MM.1S (cell line): ENCODE results near the gene STK4.
A peak's percentile ranks its signal among the peaks of the same experiment; 100 is the strongest.

ENCODE experiments used
- DNase-seq: peaks from one replicate; pipeline ENCODE4 v3.0.0-alpha.2; 2015
- H2AFZ ChIP-seq: fragments of 300-600 bp; sonication (generic); 2 replicates; pipeline ENCODE4 v1.6.0; 2016; ENCODE audit warnings: antibody characterized with exemption, low read length
- H3F3A ChIP-seq: fragments of 300-600 bp; sonication (generic); 2 replicates; pipeline ENCODE4 v1.6.1; 2016; ENCODE audit warnings: mild to moderate bottlenecking, antibody characterized with exemption, low read length, moderate library complexity, mixed read lengths; ENCODE audit not compliant: insufficient read depth
- H3K27ac ChIP-seq: fragments of 300-600 bp; sonication (generic); 2 replicates; pipeline ENCODE4 v1.5.1; 2016; ENCODE audit warnings: mild to moderate bottlenecking, low read length
- H3K27me3 ChIP-seq: fragments of 300-600 bp; sonication (generic); replicated peaks from 2 replicates; pipeline ENCODE4 v1.6.0; 2016; ENCODE audit warnings: low read length; ENCODE audit not compliant: insufficient read depth
- H3K36me3 ChIP-seq: fragments of 300-600 bp; sonication (generic); replicated peaks from 2 replicates; pipeline ENCODE4 v1.6.1; 2016; ENCODE audit warnings: mild to moderate bottlenecking, low read length, mixed read lengths; ENCODE audit not compliant: insufficient read depth
- H3K4me1 ChIP-seq: fragments of 300-600 bp; sonication (generic); 2 replicates; pipeline ENCODE4 v1.6.1; 2016; ENCODE audit warnings: low read length, mixed read lengths
- H3K4me2 ChIP-seq: fragments of 300-600 bp; sonication (generic); 2 replicates; pipeline ENCODE4 v1.6.0; 2016; ENCODE audit warnings: low read depth, low read length
- H3K4me3 ChIP-seq: fragments of 300-600 bp; sonication (generic); 2 replicates; pipeline ENCODE4 v1.5.1; 2016; ENCODE audit warnings: low read length, mixed read lengths
- H3K79me2 ChIP-seq: fragments of 300-600 bp; sonication (generic); 2 replicates; pipeline ENCODE4 v1.6.1; 2016; ENCODE audit warnings: mixed run types, low read length, mixed read lengths
- H3K9ac ChIP-seq: fragments of 300-600 bp; sonication (generic); 2 replicates; pipeline ENCODE4 v1.6.1; 2016; ENCODE audit warnings: low read length, mixed read lengths
- H3K9me2 ChIP-seq: fragments of 300-600 bp; sonication (generic); replicated peaks from 2 replicates; pipeline ENCODE4 v1.6.1; 2016; ENCODE audit warnings: mild to moderate bottlenecking, low read length, mixed read lengths; ENCODE audit not compliant: insufficient read depth
- H3K9me3 ChIP-seq: fragments of 300-600 bp; sonication (generic); replicated peaks from 2 replicates; pipeline ENCODE4 v1.6.1; 2016; ENCODE audit warnings: mild to moderate bottlenecking, low read length, mixed read lengths; ENCODE audit not compliant: insufficient read depth
- H4K20me1 ChIP-seq: fragments of 300-600 bp; sonication (generic); 2 replicates; pipeline ENCODE4 v1.6.1; 2016; ENCODE audit warnings: mild to moderate bottlenecking, low read length, moderate library complexity, mixed read lengths; ENCODE audit not compliant: insufficient read depth
- EZH2 ChIP-seq: fragments of 300-600 bp; sonication (generic); optimal IDR thresholded peaks from 2 replicates; pipeline ENCODE3; 2017; ENCODE audit warnings: low read depth, mild to moderate bottlenecking, antibody characterized with exemption, low read length, mixed read lengths
- EZH2phosphoT487 ChIP-seq: fragments of 300-600 bp; sonication (generic); IDR thresholded peaks from 2 replicates; pipeline ENCODE4 v1.6.1; 2018; ENCODE audit warnings: antibody characterized with exemption, low read length
- TF ChIP-seq, protein P1 (sequence below): fragments of 300-600 bp; sonication (generic); IDR thresholded peaks from 2 replicates; pipeline ENCODE4 v1.5.1; 2016; ENCODE audit warnings: antibody characterized with exemption, low read length, mixed read lengths

The STK4 gene

DNA sequence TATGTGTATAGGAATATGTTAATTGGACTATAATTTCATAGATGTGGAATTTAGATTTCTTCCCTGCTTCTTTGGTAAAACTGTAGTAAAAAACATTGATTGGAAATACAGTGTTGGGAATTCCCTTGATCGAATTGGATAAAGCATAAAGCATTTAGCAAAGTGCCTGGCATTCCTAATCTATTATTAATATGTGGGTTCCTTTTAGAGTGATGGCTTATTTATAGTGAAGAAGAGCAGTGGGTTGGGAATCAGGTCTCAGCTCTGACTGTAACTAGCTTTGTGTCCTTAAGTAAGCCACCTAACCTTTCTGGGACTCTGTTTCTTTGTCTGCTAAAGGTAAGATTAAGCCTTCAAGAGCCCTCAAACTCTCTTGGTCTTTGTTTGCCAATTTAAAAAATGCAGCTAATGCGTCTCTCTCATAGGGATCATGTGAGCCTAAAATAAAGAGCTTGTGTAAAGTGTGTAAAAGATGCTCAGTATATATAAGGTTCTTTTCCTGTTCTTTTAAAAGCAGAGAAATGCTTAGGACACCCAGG lies 81.3 kb downstream of the STK4 start:
- H3K79me2 ChIP-seq: peaks cover 95% of the 10 kb centered on the region
- H3K27me3 ChIP-seq: no peaks in the 10 kb centered on the region

DNA sequence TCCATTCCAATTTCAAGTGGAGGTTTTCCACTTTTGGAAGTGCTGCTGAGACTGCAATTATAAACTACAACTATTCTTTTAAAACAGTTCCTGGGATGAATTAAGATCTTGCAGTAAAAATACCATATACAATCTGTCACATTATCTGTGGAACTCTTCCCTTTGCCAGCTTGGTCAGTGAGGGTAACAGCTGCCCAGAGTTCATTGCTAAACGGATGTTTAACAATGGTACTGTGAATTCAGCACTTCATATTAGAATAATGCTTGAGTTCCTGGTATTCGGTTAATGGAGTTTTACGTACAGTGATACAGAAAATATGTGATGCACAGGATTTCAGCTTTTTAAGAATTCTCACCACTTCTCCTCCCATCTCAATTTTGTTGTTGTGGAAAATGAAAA lies 83.1 kb downstream of the STK4 start:
- Histone ChIP-seq H2AFZ (no peak overlapping the region), H3K4me1 (peaks cover 55% of the 10 kb centered on the region), H3K4me3 (no peak overlapping the region), H3K79me2 (peaks cover 92% of the 10 kb centered on the region), H3K9me2 (no peaks in the 10 kb centered on the region), H3K27me3 (no peaks in the 10 kb centered on the region), H3K9me3 (no peaks in the 10 kb centered on the region), H3K27ac (peak overlapping the region; percentile 97; the same call in 1 of the 2 replicates), H3K36me3 (no peaks in the 10 kb centered on the region; the same call in 1 of the 2 replicates), H3F3A (peaks cover 43% of the 10 kb centered on the region), H3K9ac (no peak overlapping the region), H3K4me2 (peak overlapping the region; percentile 14; the same call in 1 of the 2 replicates), H4K20me1 (peaks cover 2% of the 10 kb centered on the region; the same call in 1 of the 2 replicates)
- TF ChIP-seq, protein P1, sequence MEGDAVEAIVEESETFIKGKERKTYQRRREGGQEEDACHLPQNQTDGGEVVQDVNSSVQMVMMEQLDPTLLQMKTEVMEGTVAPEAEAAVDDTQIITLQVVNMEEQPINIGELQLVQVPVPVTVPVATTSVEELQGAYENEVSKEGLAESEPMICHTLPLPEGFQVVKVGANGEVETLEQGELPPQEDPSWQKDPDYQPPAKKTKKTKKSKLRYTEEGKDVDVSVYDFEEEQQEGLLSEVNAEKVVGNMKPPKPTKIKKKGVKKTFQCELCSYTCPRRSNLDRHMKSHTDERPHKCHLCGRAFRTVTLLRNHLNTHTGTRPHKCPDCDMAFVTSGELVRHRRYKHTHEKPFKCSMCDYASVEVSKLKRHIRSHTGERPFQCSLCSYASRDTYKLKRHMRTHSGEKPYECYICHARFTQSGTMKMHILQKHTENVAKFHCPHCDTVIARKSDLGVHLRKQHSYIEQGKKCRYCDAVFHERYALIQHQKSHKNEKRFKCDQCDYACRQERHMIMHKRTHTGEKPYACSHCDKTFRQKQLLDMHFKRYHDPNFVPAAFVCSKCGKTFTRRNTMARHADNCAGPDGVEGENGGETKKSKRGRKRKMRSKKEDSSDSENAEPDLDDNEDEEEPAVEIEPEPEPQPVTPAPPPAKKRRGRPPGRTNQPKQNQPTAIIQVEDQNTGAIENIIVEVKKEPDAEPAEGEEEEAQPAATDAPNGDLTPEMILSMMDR: no peak
- TF ChIP-seq EZH2phosphoT487 (no peak), EZH2 (no peak)
- no peak for DNase-seq

More for the DNA sequence above, 81.3 kb downstream of the STK4 start:
- no peak overlapping the region for H3K9ac ChIP-seq
- H3K9me2 ChIP-seq: no peaks in the 10 kb centered on the region
- no peak for TF ChIP-seq EZH2
- no peaks in the 10 kb centered on the region; the same call in 1 of the 2 replicates for H3K36me3 ChIP-seq
- H3K9me3 ChIP-seq: no peaks in the 10 kb centered on the region
- no peak overlapping the region for H2AFZ ChIP-seq
- no peak overlapping the region for H3K27ac ChIP-seq
- DNase-seq: no peak
- H3K4me3 ChIP-seq: no peak overlapping the region
- peaks cover 37% of the 10 kb centered on the region for H3K4me1 ChIP-seq
- peaks cover 30% of the 10 kb centered on the region for H3F3A ChIP-seq
- H3K4me2 ChIP-seq: no peak overlapping the region
- H4K20me1 ChIP-seq: peaks cover 2% of the 10 kb centered on the region; the same call in 1 of the 2 replicates

DNA sequence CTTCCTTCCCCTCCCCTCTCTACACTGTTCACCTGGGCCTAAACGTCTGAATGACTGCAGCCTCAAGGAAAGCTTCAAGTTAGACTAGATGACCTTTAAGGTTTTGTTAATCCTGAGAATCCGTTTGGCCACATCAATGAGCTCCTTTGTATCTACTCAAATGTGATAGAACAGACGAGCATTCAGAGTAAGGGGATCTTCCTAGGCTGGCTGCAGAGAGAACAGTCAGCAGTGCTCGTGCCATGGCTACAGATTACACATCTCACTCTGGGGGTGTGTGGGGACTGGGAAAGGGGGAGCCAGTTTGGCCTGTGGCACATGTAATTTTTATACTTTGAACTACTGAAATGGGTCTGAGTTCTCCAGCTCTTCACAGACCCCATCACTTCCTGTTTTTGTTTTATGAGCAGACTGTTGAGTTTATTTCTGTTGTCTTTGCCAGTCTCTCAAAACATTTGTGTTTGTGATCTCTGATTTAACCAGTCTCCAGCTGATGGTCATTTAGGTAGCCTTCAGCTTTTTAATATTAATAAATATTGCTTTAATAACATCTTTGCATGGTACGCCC lies 83.7 kb downstream of the STK4 start:
- no peaks in the 10 kb centered on the region for H3K27me3 ChIP-seq
- H3K36me3 ChIP-seq: no peaks in the 10 kb centered on the region; the same call in 1 of the 2 replicates
- no peak overlapping the region for H2AFZ ChIP-seq
- peaks cover 91% of the 10 kb centered on the region for H3K79me2 ChIP-seq
- H3K4me2 ChIP-seq: peak overlapping the region; percentile 52; the same call in 1 of the 2 replicates
- no peak for TF ChIP-seq EZH2phosphoT487
- no peak overlapping the region; the same call in 1 of the 2 replicates for H3K9ac ChIP-seq
- peaks cover 61% of the 10 kb centered on the region for H3K4me1 ChIP-seq
- no peak for DNase-seq
- no peaks in the 10 kb centered on the region for H3K9me2 ChIP-seq
- H3K9me3 ChIP-seq: no peaks in the 10 kb centered on the region
- no peak overlapping the region for H3K4me3 ChIP-seq
- H3K27ac ChIP-seq: peak overlapping the region; percentile 97; the same call in 1 of the 2 replicates
- H4K20me1 ChIP-seq: peaks cover 2% of the 10 kb centered on the region; the same call in 1 of the 2 replicates
- peaks cover 48% of the 10 kb centered on the region for H3F3A ChIP-seq

DNA sequence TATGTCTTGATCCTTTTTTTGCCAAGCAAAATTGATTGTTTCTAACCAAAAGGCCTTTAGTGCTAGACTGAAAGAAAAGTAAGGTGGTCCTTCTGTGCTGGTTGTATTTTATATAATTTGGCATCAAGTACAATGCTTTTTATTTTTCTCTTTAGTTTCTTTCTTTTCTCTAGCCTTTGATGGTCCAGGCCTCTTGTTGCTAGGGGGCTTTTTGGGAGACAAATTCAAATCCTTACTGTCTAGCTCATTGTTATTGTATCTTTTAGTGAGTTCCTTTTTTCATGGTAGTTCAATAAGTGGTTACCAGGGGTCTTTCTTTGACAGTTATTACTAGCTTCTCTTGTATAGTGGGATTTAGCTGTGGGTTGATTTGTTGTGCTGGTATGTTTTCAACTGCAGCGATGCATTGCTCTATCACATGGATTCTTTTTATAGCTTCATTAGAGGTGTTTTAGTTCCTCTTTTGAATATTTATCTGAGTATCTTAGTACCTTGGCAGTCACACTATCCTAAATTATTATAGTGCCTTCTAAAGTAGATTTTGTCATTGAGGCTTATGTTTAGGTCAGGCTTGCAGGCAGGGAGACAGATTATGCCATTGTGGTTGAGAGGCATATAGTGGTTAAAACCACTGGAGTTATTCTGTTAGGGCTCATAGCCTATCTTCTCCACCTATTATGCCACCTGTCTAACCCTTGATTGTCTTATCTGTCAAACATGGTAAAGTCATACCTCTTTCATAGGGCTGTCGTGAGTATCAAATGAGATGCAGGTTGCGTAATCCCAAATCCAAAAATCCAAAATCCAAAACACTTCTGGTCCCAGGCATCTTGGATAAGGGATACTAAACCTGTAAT lies 85.1 kb downstream of the STK4 start:
- Histone ChIP-seq H3K27me3 (no peaks in the 10 kb centered on the region), H3K9me3 (no peaks in the 10 kb centered on the region), H3K4me1 (peaks cover 71% of the 10 kb centered on the region), H3K4me3 (peak overlapping the region; percentile 14), H3F3A (peaks cover 54% of the 10 kb centered on the region), H3K36me3 (peaks cover 2% of the 10 kb centered on the region), H3K9me2 (no peaks in the 10 kb centered on the region), H3K27ac (peak overlapping the region; percentile 97), H3K4me2 (peak overlapping the region; percentile 52), H3K9ac (peak overlapping the region; percentile 67), H2AFZ (no peak overlapping the region), H3K79me2 (peaks cover 87% of the 10 kb centered on the region), H4K20me1 (no peaks in the 10 kb centered on the region; the same call in 1 of the 2 replicates)
- TF ChIP-seq EZH2 (no peak), EZH2phosphoT487 (no peak)
- TF ChIP-seq, protein P1: no peak
- peak; percentile 65 for DNase-seq
